H1 (cell line): ENCODE data around the gene BICD1. TPM values are rescaled to one million over a fixed set of nuclear protein-coding genes. Genes with fewer than 3 reads are reported as not detected.

Source experiments
- CTCF ChIA-PET: fragments of 300-600 bp; sonication (Branson Sonifier 250); formaldehyde crosslinking; loops from one replicate; lab custom pipeline; 2021; ENCODE audit not compliant: partially characterized antibody; lab: Charles Lee
- POLR2A ChIA-PET: fragments of 300-600 bp; sonication (Branson Sonifier 250); formaldehyde crosslinking; loops from one replicate; lab custom pipeline; 2021; ENCODE audit warnings: inconsistent platforms; ENCODE audit not compliant: partially characterized antibody; lab: Charles Lee
- DNase-seq, 2 experiments: peaks; one replicate each; pipeline versions ENCODE4 v3.0.0 to v3.0.0-alpha.2; 2010 to 2022; ENCODE audit warnings: low spot score in 2 of 2, low read depth in 1 of 2, mixed read lengths in 1 of 2
- FAIRE-seq: peaks from 2 replicates; lab custom pipeline; 2011; peaks lifted over from hg19 to GRCh38; lab: Jason Lieb, UNC
- H2AFZ ChIP-seq: 2 replicates; pipeline ENCODE4 v1.8.1; 2012; ENCODE audit warnings: low read length, inconsistent platforms
- H2AK5ac ChIP-seq: 2 replicates; pipeline ENCODE4 v1.6.1; 2013; ENCODE audit warnings: low read depth, low read length
- H2BK120ac ChIP-seq: replicated peaks from 2 replicates; pipeline ENCODE3; 2013; ENCODE audit warnings: low read depth, low read length, inconsistent platforms
- H2BK12ac ChIP-seq: 2 replicates; pipeline ENCODE4 v1.6.1; 2013; ENCODE audit warnings: low read depth, low read length
- H2BK15ac ChIP-seq: 2 replicates; pipeline ENCODE4 v1.6.1; 2013; ENCODE audit warnings: low read length
- H2BK20ac ChIP-seq: 2 replicates; pipeline ENCODE4 v1.6.1; 2013; ENCODE audit warnings: low read length
- H2BK5ac ChIP-seq: 2 replicates; pipeline ENCODE4 v1.6.1; 2013; ENCODE audit warnings: low read depth, low read length
- H3K14ac ChIP-seq: 2 replicates; pipeline ENCODE4 v1.6.1; 2013; ENCODE audit warnings: inconsistent platforms; ENCODE audit not compliant: insufficient read length
- H3K18ac ChIP-seq: 2 replicates; pipeline ENCODE4 v1.6.1; 2013; ENCODE audit warnings: low read length; ENCODE audit errors: extremely low read depth
- H3K23ac ChIP-seq: 2 replicates; pipeline ENCODE4 v1.6.1; 2013; ENCODE audit warnings: inconsistent platforms; ENCODE audit not compliant: insufficient read length
- H3K23me2 ChIP-seq: 2 replicates; pipeline ENCODE4 v1.6.1; 2013; ENCODE audit warnings: low read depth, low read length
- H3K27ac ChIP-seq: 2 replicates; pipeline ENCODE4 v1.6.1; 2011; ENCODE audit warnings: low read depth, low read length, inconsistent platforms
- H3K27me3 ChIP-seq, 4 experiments: replicated peaks in 1 of 4; 1 replicate in 1 of 4; 2 replicates in 3 of 4; pipeline versions ENCODE4 v1.6.1 to v1.8.1; 2011 to 2013; ENCODE audit warnings: low read length in 3 of 4, mild to moderate bottlenecking in 3 of 4, inconsistent platforms in 2 of 4, mixed read lengths in 2 of 4, moderate library complexity in 1 of 4; ENCODE audit not compliant: control insufficient read depth in 3 of 4, insufficient read depth in 3 of 4; ENCODE audit errors: extremely low read depth in 1 of 4
- H3K36me3 ChIP-seq, 4 experiments: 2 replicates each; pipeline versions ENCODE4 v1.6.1 to v1.8.1; 2011 to 2013; ENCODE audit warnings: mild to moderate bottlenecking in 4 of 4, low read length in 3 of 4, moderate library complexity in 2 of 4, control low read depth in 1 of 4, inconsistent platforms in 1 of 4; ENCODE audit not compliant: insufficient read depth in 4 of 4, control insufficient read depth in 2 of 4
- H3K4ac ChIP-seq: replicated peaks from 2 replicates; pipeline ENCODE3; 2013; ENCODE audit warnings: low read length, low read depth, mixed read lengths, inconsistent platforms; ENCODE audit not compliant: insufficient read length
- H3K4me1 ChIP-seq, 4 experiments: replicated peaks in 1 of 4; 1 replicate in 1 of 4; 2 replicates in 3 of 4; pipeline versions ENCODE4 v1.6.1 to v1.8.1; 2011 to 2013; ENCODE audit warnings: low read length in 3 of 4, inconsistent platforms in 2 of 4, mixed read lengths in 1 of 4; ENCODE audit not compliant: insufficient read depth in 4 of 4, control insufficient read depth in 3 of 4
- H3K4me2 ChIP-seq, 2 experiments: 2 replicates each; pipeline versions ENCODE4 v1.6.1 to v1.8.1; 2011 to 2013; ENCODE audit warnings: low read depth in 2 of 2, low read length in 2 of 2, control low read depth in 1 of 2, inconsistent platforms in 1 of 2, mild to moderate bottlenecking in 1 of 2; ENCODE audit not compliant: insufficient read depth in 1 of 2
- H3K4me3 ChIP-seq, 4 experiments: fragments of 200-600, 300-600 bp in 1 of 4; sonication (generic), shearing (Covaris generic), sonication (Bioruptor Twin) in 1 of 4; 2 replicates each; pipeline versions ENCODE4 v1.5.1 to v1.8.1; 2011 to 2016; ENCODE audit warnings: low read length in 4 of 4, low read depth in 3 of 4, control low read depth in 2 of 4, inconsistent platforms in 2 of 4, mild to moderate bottlenecking in 2 of 4, mixed read lengths in 1 of 4, moderate library complexity in 1 of 4; ENCODE audit not compliant: insufficient read depth in 2 of 4; ENCODE audit errors: extremely low read depth in 1 of 4
- H3K56ac ChIP-seq: replicated peaks from 2 replicates; pipeline ENCODE3; 2013; ENCODE audit warnings: low read depth, mild to moderate bottlenecking, mixed read lengths, low read length, inconsistent platforms; ENCODE audit not compliant: insufficient read length
- H3K79me1 ChIP-seq: 2 replicates; pipeline ENCODE4 v1.6.1; 2013; ENCODE audit warnings: low read depth, low read length, control low read depth
- H3K79me2 ChIP-seq, 2 experiments: 2 replicates each; pipeline versions ENCODE4 v1.6.1 to v1.8.1; 2012 to 2013; ENCODE audit warnings: low read length in 2 of 2, mild to moderate bottlenecking in 2 of 2, inconsistent platforms in 1 of 2; ENCODE audit not compliant: insufficient read depth in 2 of 2, control insufficient read depth in 1 of 2
- H3K9ac ChIP-seq, 4 experiments: replicated peaks in 1 of 4; 1 replicate in 1 of 4; 2 replicates in 3 of 4; pipeline versions ENCODE4 v1.6.1 to v1.8.1; 2011 to 2013; ENCODE audit warnings: low read depth in 3 of 4, low read length in 3 of 4, control low read depth in 2 of 4, mild to moderate bottlenecking in 2 of 4, moderate library complexity in 2 of 4, inconsistent platforms in 1 of 4; ENCODE audit errors: extremely low read depth in 1 of 4
- H3K9me3 ChIP-seq, 2 experiments: 2 replicates each; pipeline versions ENCODE4 v1.6.1 to v1.8.1; 2012 to 2013; ENCODE audit warnings: mild to moderate bottlenecking in 2 of 2, moderate library complexity in 2 of 2, control low read depth in 1 of 2, inconsistent platforms in 1 of 2, low read depth in 1 of 2, low read length in 1 of 2, mixed read lengths in 1 of 2; ENCODE audit not compliant: insufficient read depth in 2 of 2
- H4K20me1 ChIP-seq, 2 experiments: replicated peaks in 1 of 2; 2 replicates each; pipeline versions ENCODE3 to v1.8.1; 2011 to 2013; ENCODE audit warnings: inconsistent platforms in 2 of 2, low read length in 2 of 2, mild to moderate bottlenecking in 1 of 2; ENCODE audit not compliant: insufficient read depth in 2 of 2, control insufficient read depth in 1 of 2
- H4K5ac ChIP-seq: 2 replicates; pipeline ENCODE4 v1.6.1; 2013; ENCODE audit warnings: low read length, low read depth, mixed read lengths, inconsistent platforms; ENCODE audit not compliant: insufficient read length
- H4K8ac ChIP-seq: 2 replicates; pipeline ENCODE4 v1.8.0; 2013; ENCODE audit warnings: mild to moderate bottlenecking, moderate library complexity, low read length, inconsistent platforms; ENCODE audit not compliant: insufficient read depth; ENCODE audit errors: extremely low read depth
- H4K91ac ChIP-seq: replicated peaks from 2 replicates; pipeline ENCODE3; 2013; ENCODE audit warnings: low read length, mixed read lengths, inconsistent platforms; ENCODE audit not compliant: insufficient read length
- MAFK ChIP-seq: IDR thresholded peaks from 2 replicates; pipeline ENCODE4 v1.6.1; 2012; ENCODE audit warnings: low read depth, mild to moderate bottlenecking, improper control_type of control experiment, low read length
- SP2 ChIP-seq: IDR thresholded peaks from 2 replicates; pipeline ENCODE4 v1.6.1; 2012; ENCODE audit warnings: mild to moderate bottlenecking, low read length, inconsistent platforms
- TEAD4 ChIP-seq: IDR thresholded peaks from 2 replicates; pipeline ENCODE4 v1.6.1; 2012; ENCODE audit warnings: low read depth, low read length, inconsistent platforms, mixed read lengths
- WGBS, 2 experiments: shearing (Covaris generic) in 1 of 2; methylation state at CpG; one replicate each; pipeline versions ENCODE4 v1.1.6 to v1.1.7; 2013 to 2015; ENCODE audit warnings: low lambda C conversion rate in 2 of 2, mixed read lengths in 2 of 2, inconsistent platforms in 1 of 2, low coverage in 1 of 2, missing lambda C conversion rate in 1 of 2; ENCODE audit not compliant: insufficient replicate concordance in 2 of 2, insufficient coverage in 1 of 2, insufficient read length in 1 of 2; ENCODE audit errors: extremely low coverage in 1 of 2, missing lambda C conversion rate in 1 of 2; 5-methylcytosine and 5-hydroxymethylcytosine counted together
- polyA plus RNA-seq, 7 experiments: library from polyadenylated mRNA; depleted of rRNA in 3 of 7; stranded (reverse) in 5 of 7; unstranded in 2 of 7; fragments of >200 nt in 5 of 7; fragments of 200-250 nt in 2 of 7; gene quantifications; 1 replicate in 5 of 7; 2 replicates in 1 of 7; 4 replicates in 1 of 7; pipeline versions ENCODE4 v1.2.1 to v1.2.3, GENCODE V29; 2011 to 2013; ENCODE audit warnings: missing spikeins in 2 of 7, mixed read lengths in 2 of 7
- total RNA-seq: library from RNA; stranded (reverse); fragmentation: NEBNext Ultra II Directional; extraction: Animal tissue kit (Norgen Biotek cat#: 25700); gene quantifications from 2 replicates; pipeline ENCODE4 v1.2.1, GENCODE V29; 2021

Gene BICD1
- total and polyA plus RNA-seq, 2 of the 8 experiments (the other 6 are each of a cell fraction or from before 2014, with no cell fraction given) = 34.1 to 58.4 TPM

DNA sequence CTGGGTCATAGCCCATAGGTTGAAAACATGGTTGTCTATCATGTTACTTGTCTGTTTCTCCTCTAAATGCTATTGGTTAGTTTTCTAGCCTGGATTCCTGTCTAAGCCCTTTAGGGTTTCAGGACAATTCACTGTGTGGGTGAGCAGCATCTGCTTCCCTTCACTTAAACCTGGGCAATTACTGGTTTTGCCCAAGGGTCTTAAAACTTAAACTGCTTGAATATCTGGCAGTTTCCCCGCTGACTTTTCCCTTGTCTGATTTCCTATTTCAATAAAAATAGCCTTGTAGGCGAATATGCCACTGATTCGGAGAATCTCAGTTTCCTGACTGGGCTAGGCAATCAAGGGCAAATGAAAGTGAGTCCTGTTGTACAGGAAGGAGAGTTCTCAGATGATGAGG is 154.0 kb downstream of the BICD1 start:
- no peak for FAIRE-seq
- Histone ChIP-seq H3K23me2 (no peaks in the 10 kb centered on the region), H4K8ac (no peak overlapping the region), H3K4ac (no peak overlapping the region), H3K27me3 (no peaks in the 10 kb centered on the region), H3K4me3 (no peak overlapping the region), H3K4me2 (no peak overlapping the region), H3K79me2 (no peaks in the 10 kb centered on the region; a peak in 2 of 4 replicates), H3K56ac (no peak overlapping the region), H2BK20ac (no peak overlapping the region), H3K9ac (no peak overlapping the region), H3K79me1 (no peaks in the 10 kb centered on the region), H2BK5ac (no peak overlapping the region), H2AK5ac (no peak overlapping the region), H2BK15ac (no peak overlapping the region), H3K27ac (no peak overlapping the region), H3K23ac (no peak overlapping the region), H3K14ac (no peak overlapping the region), H3K36me3 (no peaks in the 10 kb centered on the region), H3K4me1 (no peaks in the 10 kb centered on the region; a peak in 1 of 7 replicates), H2AFZ (no peak overlapping the region), H2BK12ac (no peak overlapping the region), H4K5ac (no peak overlapping the region), H4K91ac (no peak overlapping the region), H3K9me3 (0 out of 4 replicates have a peak, but pooled peaks cover 0 to 3% of the 10 kb centered on the region in 2 experiments), H2BK120ac (no peak overlapping the region), H3K18ac (no peak overlapping the region), H4K20me1 (no peaks in the 10 kb centered on the region)
- TF ChIP-seq TEAD4 (no peak), SP2 (no peak), MAFK (no peak)
- ChIA-PET CTCF (interaction anchor here (0.6 to 2.6 kb wide), 10 partner anchors 16 to 198 kb away, joined by 3 to 13 read pairs (median 4); no protein-coding TSS in a partner anchor), POLR2A (no interaction called here)
- DNase-seq = no peak
- WGBS, 2 experiments = 97% methylated on average over 3 of the region's 3 CpGs; no CpG with 5 or more reads in 1 of the 2 experiments
